SIG-M5 treated with dmso at 0.1 percent for 504 hours (cell line): Measurements from ENCODE around the gene SLC18A3.

ENCODE experiments used
- DNase-seq: peaks from one replicate; lab custom pipeline; 2025; ENCODE audit not compliant: unreplicated experiment; lab: John Stamatoyannopoulos, UW

The SLC18A3 gene

GRCh38 chr10:49649936-49650723 is 40.0 kb downstream of the SLC18A3 start:
- no peak for DNase-seq

- no peak for DNase-seq
Measured at GRCh38 chr10:49650724-49651034, 40.6 kb downstream of the SLC18A3 start.

GRCh38 chr10:49651039-49651835 is 41.1 kb downstream of the SLC18A3 start:
- no peak for DNase-seq

- no peak for DNase-seq
Measured at GRCh38 chr10:49651917-49652316, 41.8 kb downstream of the SLC18A3 start.

GRCh38 chr10:49652421-49653272 is 42.5 kb downstream of the SLC18A3 start:
- no peak for DNase-seq

- DNase-seq: no peak
Measured at GRCh38 chr10:49653273-49653929, 43.3 kb downstream of the SLC18A3 start.

- no peak for DNase-seq
Measured at GRCh38 chr10:49654036-49654693, 44.1 kb downstream of the SLC18A3 start.

- no peak for DNase-seq
Measured at GRCh38 chr10:49655099-49655498, 45.0 kb downstream of the SLC18A3 start.

- DNase-seq: no peak
Measured at GRCh38 chr10:49656845-49657493, 46.9 kb downstream of the SLC18A3 start.

- no peak for DNase-seq
Measured at GRCh38 chr10:49657606-49658005, 47.5 kb downstream of the SLC18A3 start.

GRCh38 chr10:49661140-49661856 is 51.2 kb downstream of the SLC18A3 start:
- DNase-seq: no peak
